Common myeloid progenitor, CD34-positive (primary cell): ENCODE data around the gene EXOC3L2.

Experiments
- CTCF ChIA-PET: fragments of 350-600 bp; sonication (Branson Sonifier 250); formaldehyde crosslinking; loops from one replicate; lab custom pipeline; 2021; ENCODE audit warnings: antibody characterized with exemption; lab: Charles Lee
- POLR2A ChIA-PET: fragments of 350-600 bp; sonication (Branson Sonifier 250); formaldehyde crosslinking; loops from one replicate; lab custom pipeline; 2021; ENCODE audit warnings: antibody characterized with exemption; lab: Charles Lee
- DNase-seq, 3 donors: peaks; one replicate each; pipeline versions ENCODE4 v3.0.0 to v3.0.0-alpha.2; 2013
- H3K27ac ChIP-seq, 2 experiments: 1 replicate in 1 of 2; 2 replicates in 1 of 2; pipeline ENCODE4 v1.7.0; 2013; ENCODE audit warnings: inconsistent platforms in 2 of 2, low read length in 2 of 2, mild to moderate bottlenecking in 2 of 2, low read depth in 1 of 2, moderate library complexity in 1 of 2; ENCODE audit not compliant: severe bottlenecking in 2 of 2, insufficient read depth in 1 of 2, poor library complexity in 1 of 2
- H3K27me3 ChIP-seq, 5 experiments: replicated peaks in 2 of 5; 1 replicate in 3 of 5; 2 replicates in 2 of 5; pipeline versions ENCODE4 v1.6.1 to v1.7.0; 2013; ENCODE audit warnings: low read length in 4 of 5, mild to moderate bottlenecking in 2 of 5, moderate library complexity in 2 of 5, inconsistent platforms in 1 of 5; ENCODE audit not compliant: insufficient read depth in 5 of 5, control insufficient read depth in 4 of 5
- H3K36me3 ChIP-seq, 4 experiments: 1 replicate in 2 of 4; 2 replicates in 2 of 4; pipeline versions ENCODE4 v1.6.1 to v1.7.0; 2013; ENCODE audit warnings: low read length in 3 of 4, control low read depth in 1 of 4, mild to moderate bottlenecking in 1 of 4; ENCODE audit not compliant: control insufficient read depth in 4 of 4, insufficient read depth in 4 of 4
- H3K4me1 ChIP-seq, 4 experiments: 1 replicate in 3 of 4; 2 replicates in 1 of 4; pipeline versions ENCODE4 v1.6.1 to v1.7.1; 2013; ENCODE audit warnings: low read length in 3 of 4, mild to moderate bottlenecking in 3 of 4, control low read depth in 1 of 4, inconsistent platforms in 1 of 4, moderate library complexity in 1 of 4; ENCODE audit not compliant: control insufficient read depth in 4 of 4, insufficient read depth in 4 of 4; ENCODE audit errors: control extremely low read depth in 1 of 4
- H3K4me3 ChIP-seq, 7 experiments: 1 replicate in 4 of 7; 2 replicates in 3 of 7; pipeline versions ENCODE4 v1.5.1 to v1.7.0; 2013; ENCODE audit warnings: mild to moderate bottlenecking in 7 of 7, low read length in 6 of 7, moderate library complexity in 6 of 7, inconsistent platforms in 2 of 7, low read depth in 2 of 7, control low read depth in 1 of 7; ENCODE audit not compliant: insufficient read depth in 4 of 7, control insufficient read depth in 1 of 7; ENCODE audit errors: extremely low read depth in 1 of 7
- H3K9me3 ChIP-seq, 5 experiments: 1 replicate in 4 of 5; 2 replicates in 1 of 5; pipeline versions ENCODE4 v1.6.1 to v1.7.1; 2013; ENCODE audit warnings: low read length in 4 of 5, mild to moderate bottlenecking in 2 of 5, inconsistent platforms in 1 of 5, low read depth in 1 of 5, moderate library complexity in 1 of 5; ENCODE audit not compliant: control insufficient read depth in 4 of 5, insufficient read depth in 2 of 5; ENCODE audit errors: control extremely low read depth in 1 of 5
- WGBS: methylation state at CpG from one replicate; pipeline ENCODE4 v1.1.5; 2013; ENCODE audit not compliant: insufficient coverage; 5-methylcytosine and 5-hydroxymethylcytosine counted together

EXOC3L2 gene

DNA sequence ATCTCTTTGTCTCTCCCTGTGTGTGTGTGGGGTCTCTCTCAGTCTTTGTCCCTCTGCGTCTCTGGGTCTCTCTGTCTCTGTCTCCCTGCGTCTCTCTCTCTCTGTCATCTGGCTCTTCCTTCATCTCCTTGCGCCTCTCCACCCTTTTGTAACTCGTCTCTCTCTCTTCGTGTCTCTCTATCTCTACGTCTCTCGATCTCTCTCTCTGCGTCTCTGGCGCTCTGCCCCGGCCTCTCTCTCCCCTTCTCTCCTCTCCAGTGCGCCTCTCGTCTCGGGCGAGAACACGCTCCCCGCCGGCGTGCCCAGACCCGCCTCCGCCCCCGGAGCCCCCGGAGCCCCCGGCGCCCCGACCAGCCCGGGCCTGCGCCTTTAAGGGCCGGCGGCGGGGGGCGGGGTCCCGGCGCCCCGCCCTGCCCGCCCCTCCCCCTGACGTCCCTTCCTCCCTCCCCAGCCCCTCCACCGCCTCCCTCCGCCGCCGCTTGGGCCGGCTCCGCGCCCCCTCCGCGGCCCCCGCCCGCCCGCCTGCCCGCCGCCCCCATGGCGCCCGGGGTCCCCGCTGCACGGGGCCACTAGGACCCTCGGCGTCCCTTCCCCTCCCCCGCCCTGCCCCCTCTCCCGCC lies 5.7 kb upstream of the EXOC3L2 start, which contains the start of gene MARK4:
TSS of gene MARK4 (plus strand) at position 440 of the 620 bp plus-strand sequence. CDS start 318 bp downstream, outside the sequence.
- Histone ChIP-seq H3K4me1 (peaks cover 2 to 37% (median 33%) of the 10 kb centered on the region in 4 experiments), H3K4me3 (peak within 1 kb of the TSS; percentile 64 to 88 (median 82)), H3K36me3 (peaks cover 0 to 3% (median 0%) of the 10 kb centered on the region in 4 experiments), H3K27ac (peak within 1 kb of the TSS; percentile 50 to 76), H3K9me3 (no peaks in the 10 kb centered on the region), H3K27me3 (no peaks in the 10 kb centered on the region)
- 4% methylated on average over 11 of the region's 58 CpGs for WGBS
- DNase-seq = peak; percentile 44 to 69 (median 65)
- ChIA-PET CTCF (no interaction called here), POLR2A (no interaction called here)

DNA sequence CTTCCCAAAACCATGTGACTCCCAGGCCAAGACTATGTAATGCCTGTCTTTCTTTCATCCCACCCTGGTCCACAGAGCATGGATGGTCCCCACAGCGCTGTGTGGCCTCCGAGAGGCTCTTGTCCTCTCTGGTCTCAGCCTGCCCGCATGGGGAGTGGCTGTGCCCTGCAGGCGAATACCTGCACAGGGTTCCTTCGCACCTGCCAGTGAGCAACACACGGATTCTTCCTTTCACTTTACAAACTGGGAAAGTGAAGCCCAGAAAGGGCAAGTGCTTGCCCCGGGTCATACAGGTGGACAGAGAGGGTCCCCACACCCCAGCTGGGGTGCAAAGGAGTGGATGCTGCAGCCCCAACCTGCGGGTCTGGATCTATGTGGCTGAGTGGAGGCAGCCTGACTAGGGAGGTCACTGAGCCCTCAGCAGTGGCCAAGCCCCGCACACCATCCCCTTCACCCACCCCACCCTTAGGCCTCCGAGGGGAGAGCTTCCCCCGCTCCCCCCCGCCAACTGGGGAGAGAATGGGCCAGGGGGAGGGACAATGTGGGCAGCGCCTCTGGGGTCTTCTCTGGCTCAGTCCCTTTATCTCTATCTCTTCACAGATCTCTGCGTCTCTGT lies 5.1 kb upstream of the EXOC3L2 start:
- no peak for DNase-seq
- H3K4me3 ChIP-seq = peak overlapping the region; percentile 50 to 88 (median 69)
- ChIA-PET POLR2A (interaction anchor here (0.6 kb wide), 1 partner anchor 163 kb away, joined by 3 read pairs; no protein-coding TSS in a partner anchor), CTCF (interaction anchor here (0.9 to 2.6 kb wide), 7 partner anchors 30 to 132 kb away, joined by 3 to 8 read pairs (median 3); partner anchors contain the start of gene BLOC1S3)
- H3K4me1 ChIP-seq = peaks cover 2 to 42% (median 36%) of the 10 kb centered on the region in 4 experiments
- no peaks in the 10 kb centered on the region for H3K27me3 ChIP-seq
- H3K27ac ChIP-seq = peak overlapping the region in 1 of 2 experiments; percentile 58
- peaks cover 0 to 3% (median 0%) of the 10 kb centered on the region in 4 experiments for H3K36me3 ChIP-seq
- H3K9me3 ChIP-seq = no peaks in the 10 kb centered on the region
- WGBS = 93% methylated on average over 6 of the region's 14 CpGs

DNA sequence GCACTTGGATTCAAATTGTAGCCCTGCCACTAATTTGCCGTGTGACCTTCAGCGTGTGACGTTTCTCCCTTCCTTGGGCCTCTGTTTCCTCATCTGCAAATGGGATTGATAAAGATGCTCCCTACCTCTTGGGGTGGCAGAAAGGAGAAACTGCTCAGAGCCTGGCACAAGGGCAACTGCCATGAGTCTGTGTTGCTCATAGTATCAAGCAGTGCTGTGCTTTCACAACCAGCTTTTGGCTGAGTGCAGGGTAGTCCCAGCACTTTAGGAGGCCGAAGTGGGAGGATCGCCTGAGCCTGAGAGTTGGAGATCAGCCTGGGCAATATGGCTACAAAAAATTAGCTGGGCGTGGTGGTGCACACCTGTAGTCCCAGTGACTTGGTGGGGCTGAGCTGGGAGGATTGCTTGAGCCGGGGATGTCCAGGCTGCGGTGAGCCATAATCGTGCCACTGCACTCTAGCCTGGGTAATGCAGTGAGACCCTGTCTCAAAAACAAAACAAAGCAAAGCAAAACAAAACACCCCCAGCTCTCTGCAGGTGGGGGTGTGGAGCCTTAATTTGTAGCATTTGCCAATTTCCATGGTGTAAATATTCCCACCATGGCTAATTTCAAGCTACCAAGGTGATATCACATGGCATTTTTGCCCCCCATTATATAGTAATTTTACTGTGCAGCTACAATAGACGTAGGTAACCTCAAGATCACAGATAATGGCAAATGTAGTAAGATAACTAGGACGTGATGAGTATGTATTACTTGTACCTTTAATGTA lies 4.2 kb upstream of the EXOC3L2 start:
- H3K4me1 ChIP-seq = peaks cover 2 to 48% (median 41%) of the 10 kb centered on the region in 4 experiments
- ChIA-PET CTCF (interaction anchor here (0.9 to 2.6 kb wide), 10 partner anchors 16 to 131 kb away, joined by 3 to 8 read pairs (median 3); partner anchors contain the start of gene BLOC1S3), POLR2A (no interaction called here)
- no peaks in the 10 kb centered on the region for H3K27me3 ChIP-seq
- no peak overlapping the region for H3K4me3 ChIP-seq
- peaks cover 0 to under 1% (median 0%) of the 10 kb centered on the region in 4 experiments for H3K36me3 ChIP-seq
- no peak overlapping the region for H3K27ac ChIP-seq
- no peaks in the 10 kb centered on the region for H3K9me3 ChIP-seq
- WGBS = 51% methylated on average over 6 of the region's 11 CpGs
- no peak for DNase-seq

DNA sequence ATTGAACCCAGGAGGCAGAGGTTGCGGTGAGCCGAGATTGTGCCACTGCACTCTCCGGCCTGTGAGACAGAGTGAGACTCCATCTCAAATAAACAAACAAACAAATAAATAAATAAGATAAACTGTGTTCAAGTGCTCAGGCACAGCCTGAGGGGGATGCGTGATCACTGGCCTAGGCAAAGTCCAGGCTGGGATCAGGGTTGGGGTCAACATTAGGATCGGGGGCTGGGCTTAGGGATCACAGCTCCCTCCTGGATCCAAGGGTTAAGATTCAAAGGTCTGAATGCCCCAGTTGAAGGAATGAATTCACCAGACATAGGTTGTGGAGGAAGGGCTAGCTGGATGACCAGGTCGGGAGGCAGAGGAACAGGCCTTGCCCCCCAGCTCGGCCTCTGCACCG lies 1.9 kb upstream of the EXOC3L2 start:
- no peak for DNase-seq
- Histone ChIP-seq H3K4me1 (peaks cover 2 to 37% (median 29%) of the 10 kb centered on the region in 4 experiments), H3K27me3 (no peaks in the 10 kb centered on the region), H3K9me3 (no peaks in the 10 kb centered on the region), H3K27ac (no peak overlapping the region), H3K36me3 (no peaks in the 10 kb centered on the region), H3K4me3 (no peak overlapping the region)
- ChIA-PET POLR2A (no interaction called here), CTCF (interaction anchor here (1.4 to 2.4 kb wide), 2 partner anchors 21 to 47 kb away, joined by 3 to 6 read pairs; no protein-coding TSS in a partner anchor)
- 100% methylated on average over 3 of the region's 8 CpGs for WGBS

DNA sequence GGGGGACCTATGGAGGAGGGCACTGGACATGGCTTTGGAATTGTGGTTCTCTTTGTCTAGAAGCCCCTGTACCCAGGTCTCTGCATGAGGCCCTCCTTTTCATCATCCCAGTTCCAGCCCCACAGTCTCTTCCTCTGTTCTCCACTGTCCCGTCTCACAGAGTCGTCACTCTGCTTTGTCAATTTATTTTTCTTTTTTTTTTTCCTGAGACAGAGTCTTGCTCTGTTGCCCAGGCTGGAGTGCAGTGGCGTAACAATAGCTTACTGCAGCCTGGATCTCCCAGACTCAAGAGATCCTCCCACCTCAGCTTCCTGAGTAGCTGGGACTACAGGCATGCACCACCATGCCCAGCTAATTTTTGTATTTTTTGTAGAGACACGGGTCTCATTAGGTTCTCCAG lies 619 bp upstream of the EXOC3L2 start:
- CTCF ChIA-PET = interaction anchor here (1.7 to 2.4 kb wide), 2 partner anchors 46 to 92 kb away, joined by 4 to 6 read pairs; no protein-coding TSS in a partner anchor
- Histone ChIP-seq H3K27ac (no peak overlapping the region), H3K4me1 (peaks cover 2 to 32% (median 24%) of the 10 kb centered on the region in 4 experiments), H3K27me3 (no peaks in the 10 kb centered on the region), H3K9me3 (no peaks in the 10 kb centered on the region), H3K4me3 (no peak overlapping the region), H3K36me3 (no peaks in the 10 kb centered on the region)
- 90% methylated on average over 3 of the region's 4 CpGs for WGBS
- no peak for DNase-seq
- POLR2A ChIA-PET = no interaction called here

DNA sequence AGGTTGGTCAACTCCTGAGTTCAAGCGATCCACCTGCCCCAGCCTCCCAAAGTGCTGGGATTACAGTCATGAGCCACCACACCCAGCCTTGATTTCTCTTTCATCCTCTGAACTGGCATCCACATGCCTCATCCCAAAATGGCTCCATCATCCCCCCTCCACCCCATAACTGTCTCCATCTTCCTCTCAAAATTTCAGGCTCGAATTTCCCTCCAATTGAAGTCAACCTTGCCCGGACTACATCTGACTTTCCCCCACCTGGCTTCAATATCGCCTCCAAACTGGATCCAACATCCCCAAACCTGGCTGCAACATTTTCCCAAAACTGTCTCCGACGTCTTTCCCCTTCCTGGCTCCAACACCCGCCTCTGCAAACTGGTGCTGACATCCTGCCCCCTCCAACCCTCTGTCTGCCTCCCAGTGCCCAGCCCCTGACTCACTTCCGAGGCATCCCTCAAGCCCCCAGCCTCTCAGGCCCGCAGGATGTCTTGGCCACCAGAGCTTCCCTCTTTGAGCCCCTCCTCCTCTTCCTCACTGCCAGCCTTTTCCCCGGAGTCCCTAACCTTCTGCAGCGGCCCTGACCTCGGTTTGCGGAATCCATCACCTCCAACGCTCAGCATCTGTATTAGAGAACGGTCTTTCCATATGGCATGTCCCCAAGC lies 943 bp downstream of the EXOC3L2 start:
- no peaks in the 10 kb centered on the region for H3K27me3 ChIP-seq
- CTCF ChIA-PET = no interaction called here
- peak in 2 of 3 donors; percentile 14 for DNase-seq
- no peak overlapping the region for H3K4me3 ChIP-seq
- 55% methylated on average over 13 of the region's 15 CpGs for WGBS
- H3K4me1 ChIP-seq = peaks cover 0 to 24% (median 17%) of the 10 kb centered on the region in 4 experiments
- POLR2A ChIA-PET = no interaction called here
- no peak overlapping the region for H3K27ac ChIP-seq
- no peaks in the 10 kb centered on the region for H3K36me3 ChIP-seq
- no peaks in the 10 kb centered on the region for H3K9me3 ChIP-seq
